T-helper 1 cell (primary cell): ENCODE data around the gene INKA2.
A peak's percentile ranks its signal among the peaks of the same experiment; 100 is the strongest.

Experiments
- DNase-seq, 5 donors: peaks; one replicate each; pipeline ENCODE4 v3.0.0-alpha.2; 2012 to 2020

INKA2 gene

DNA sequence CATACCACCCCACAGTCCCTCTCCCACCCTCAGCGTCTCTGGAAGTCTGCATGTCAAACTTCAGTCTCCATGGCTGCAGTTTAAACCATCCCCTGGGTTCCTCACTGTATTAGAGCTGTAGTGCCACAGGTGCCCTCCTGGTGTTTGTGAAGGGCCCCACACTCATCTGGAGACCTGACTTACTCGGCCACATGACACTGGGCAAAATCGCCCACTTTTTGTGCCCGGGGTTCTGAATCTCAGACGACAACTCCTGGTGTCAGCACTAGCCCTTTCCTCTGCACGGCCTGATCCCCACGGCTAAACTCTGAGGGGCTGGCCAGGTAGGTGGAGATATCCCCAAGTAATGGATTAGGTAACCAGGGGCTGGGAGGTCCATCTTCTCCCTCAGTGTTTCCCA lies 6.5 kb downstream of the INKA2 start:
- no peak for DNase-seq

DNA sequence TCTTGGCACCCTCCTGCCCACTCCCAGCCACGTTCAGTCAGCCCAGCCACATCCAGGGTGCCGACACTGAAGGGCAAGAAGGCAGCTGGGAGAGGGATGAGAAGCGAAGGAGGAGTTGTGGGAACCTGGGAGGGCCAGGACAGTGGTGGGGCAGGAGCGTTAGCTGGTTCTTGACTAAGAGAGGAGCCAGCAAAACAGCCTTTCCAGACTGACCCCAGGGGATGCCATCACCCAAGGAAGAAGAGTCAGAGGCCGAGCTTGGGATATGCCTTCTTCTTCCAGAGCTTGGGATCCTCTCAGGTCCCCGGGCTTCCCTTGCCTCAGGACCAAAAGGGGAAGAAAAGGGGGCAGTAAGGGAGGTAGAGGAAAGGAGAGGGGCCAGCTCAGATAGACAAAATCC lies 7.2 kb downstream of the INKA2 start:
- DNase-seq = no peak

DNA sequence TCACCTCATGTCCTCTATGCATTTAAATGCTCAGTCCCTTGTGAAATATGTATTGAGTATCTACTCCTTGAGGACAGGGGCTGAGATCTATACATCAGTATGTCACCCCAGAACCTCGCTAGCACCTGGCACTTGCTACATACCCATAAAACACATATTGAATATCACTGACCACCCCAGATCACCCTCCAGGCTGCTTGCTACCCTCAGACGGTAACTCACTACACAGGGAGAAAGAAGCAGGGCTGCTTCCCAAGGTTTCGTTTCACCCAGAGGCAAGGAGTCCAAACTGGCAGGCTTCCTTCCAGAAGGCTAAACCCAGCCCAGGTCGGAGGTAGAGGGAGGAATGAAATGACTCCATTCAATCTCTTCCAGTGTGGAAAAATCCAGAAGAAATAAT lies 8.5 kb downstream of the INKA2 start:
- DNase-seq = no peak

DNA sequence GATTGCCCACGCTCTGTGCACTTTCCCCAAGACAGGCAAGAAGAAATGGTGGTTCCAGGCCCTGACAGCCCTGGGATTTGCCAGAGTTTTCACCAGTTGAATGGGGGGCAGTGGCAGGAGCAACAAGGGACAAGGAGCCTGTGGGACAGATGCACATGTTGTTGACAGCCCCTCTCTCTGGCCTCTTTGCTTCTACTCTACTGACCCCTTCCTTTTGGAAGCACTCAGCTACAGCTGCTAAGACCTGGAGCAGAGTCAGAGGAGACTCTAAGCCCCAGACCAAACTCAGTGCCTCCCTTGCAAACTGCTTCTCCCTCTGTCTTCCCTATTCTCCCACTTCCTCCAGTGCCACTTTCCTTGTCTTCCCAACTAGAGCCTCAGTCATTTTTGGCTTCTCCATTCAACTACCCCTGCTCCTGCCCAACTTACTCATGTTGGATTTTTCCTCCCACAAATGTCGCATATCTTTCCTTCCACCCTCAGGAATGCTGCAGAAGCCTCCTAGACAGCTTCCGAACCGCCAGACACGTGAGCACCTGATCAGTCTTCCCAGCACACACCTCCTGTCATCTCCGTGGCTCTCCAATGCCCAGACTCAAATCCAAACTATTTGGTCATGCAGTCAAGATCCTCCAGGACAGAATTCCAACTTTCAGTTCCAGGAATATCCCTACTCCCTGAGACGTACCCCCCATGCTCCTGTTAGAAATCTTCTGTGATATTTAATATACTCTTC lies 9.1 kb downstream of the INKA2 start:
- DNase-seq = no peak

GRCh38 chr1:111729271-111729921 lies 9.8 kb downstream of the INKA2 start:
- no peak for DNase-seq

DNA sequence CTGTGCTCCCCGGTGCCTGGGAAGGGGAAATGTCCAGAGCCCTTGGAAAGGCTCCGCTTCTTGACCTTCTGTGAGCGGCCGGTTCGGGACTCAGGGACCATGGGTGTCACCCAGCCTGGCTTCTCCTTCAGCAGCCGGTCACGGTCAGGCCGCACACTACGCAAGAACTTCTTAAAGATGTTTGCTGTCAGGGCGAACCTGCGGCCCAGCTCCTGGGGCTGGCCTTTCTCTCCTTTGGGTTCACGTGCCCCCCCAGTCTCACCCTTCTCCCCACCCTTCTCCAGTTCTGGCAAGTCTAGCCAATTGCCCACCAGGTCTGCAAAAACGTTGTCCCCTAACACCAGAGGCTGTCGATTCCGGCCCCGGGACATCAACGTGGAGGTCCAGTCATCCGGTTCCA lies 12.1 kb downstream of the INKA2 start:
- DNase-seq = no peak

- DNase-seq = no peak
Measured at GRCh38 chr1:111725192-111725591, 14.0 kb downstream of the INKA2 start.

GRCh38 chr1:111723871-111724270 lies 15.3 kb downstream of the INKA2 start:
- no peak for DNase-seq

DNA sequence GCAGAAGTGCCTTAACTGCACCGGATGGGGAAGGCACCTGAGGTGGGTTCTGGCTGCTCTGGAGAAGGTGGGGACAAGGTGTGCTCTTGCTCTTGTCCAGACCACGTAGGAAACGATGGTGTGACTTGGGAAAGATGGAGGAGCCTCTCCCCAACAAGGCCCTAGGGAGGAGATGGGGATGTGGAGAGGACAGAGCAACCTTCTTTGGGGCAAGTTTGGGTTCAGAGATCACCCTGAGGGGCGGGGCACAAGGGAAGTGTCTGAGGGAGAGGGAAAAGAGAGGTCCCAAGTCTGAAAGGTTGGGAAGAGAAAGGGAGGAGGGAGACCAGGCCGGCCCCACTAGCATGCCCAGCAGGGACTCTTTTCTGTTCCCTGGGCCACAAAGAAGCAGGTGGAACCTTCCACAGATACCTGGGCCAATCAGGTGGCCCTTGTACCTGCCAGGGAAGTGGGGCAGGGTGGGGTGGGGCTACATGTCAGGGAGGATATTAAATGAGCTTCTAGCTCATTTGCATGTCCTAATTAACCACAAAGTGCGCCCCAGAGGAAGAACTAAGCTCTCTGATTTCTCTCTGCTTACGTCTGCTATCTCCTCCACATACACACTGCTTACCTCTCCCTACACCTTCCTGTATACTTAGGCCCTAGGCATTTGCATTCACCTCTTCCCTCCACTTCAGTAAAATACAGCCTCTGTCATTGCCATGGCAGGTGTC lies 15.9 kb downstream of the INKA2 start:
- peak in 3 of 5 donors; percentile 23 to 34 (median 31) for DNase-seq

DNA sequence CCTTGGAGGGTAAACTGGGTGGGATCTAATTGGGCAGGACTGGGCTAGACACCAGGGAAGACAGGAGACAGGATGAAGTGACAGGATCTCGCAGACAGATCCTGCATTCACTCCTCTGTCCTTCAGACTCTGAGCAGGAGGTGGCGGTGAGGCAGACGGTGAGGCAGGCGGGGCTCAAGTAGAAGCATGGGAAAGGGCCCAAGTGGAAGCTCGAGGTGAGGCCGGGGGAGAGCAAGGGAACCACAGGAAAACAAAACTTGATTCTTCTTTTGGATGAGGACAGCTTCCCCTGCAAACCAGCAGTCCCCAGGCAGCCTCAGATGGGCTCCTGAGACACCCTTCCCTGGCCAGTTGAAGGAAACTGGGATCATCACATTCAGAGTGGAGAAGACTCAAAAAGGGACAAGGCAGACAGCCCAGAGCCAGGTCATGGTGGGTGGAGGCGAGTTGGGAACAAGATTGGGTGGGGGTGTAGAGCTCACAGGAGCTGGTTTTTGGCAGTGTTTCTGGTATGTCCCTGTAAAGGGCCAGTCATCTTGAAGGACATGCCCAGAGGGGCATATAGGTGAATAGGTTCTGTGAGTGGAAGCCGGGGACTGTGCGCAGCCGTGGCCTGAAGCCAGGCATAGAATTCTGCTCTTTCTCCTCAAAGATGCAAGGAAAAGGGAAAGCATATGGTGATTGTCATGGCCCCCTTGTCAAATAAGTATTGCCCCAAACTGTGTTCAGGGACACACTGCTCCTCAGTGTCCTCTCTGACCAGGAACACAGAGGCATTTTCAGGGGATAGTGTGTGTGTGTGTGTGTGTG lies 18.0 kb downstream of the INKA2 start:
- DNase-seq = no peak

GRCh38 chr1:111720274-111720976 lies 18.8 kb downstream of the INKA2 start:
- DNase-seq = no peak

DNA sequence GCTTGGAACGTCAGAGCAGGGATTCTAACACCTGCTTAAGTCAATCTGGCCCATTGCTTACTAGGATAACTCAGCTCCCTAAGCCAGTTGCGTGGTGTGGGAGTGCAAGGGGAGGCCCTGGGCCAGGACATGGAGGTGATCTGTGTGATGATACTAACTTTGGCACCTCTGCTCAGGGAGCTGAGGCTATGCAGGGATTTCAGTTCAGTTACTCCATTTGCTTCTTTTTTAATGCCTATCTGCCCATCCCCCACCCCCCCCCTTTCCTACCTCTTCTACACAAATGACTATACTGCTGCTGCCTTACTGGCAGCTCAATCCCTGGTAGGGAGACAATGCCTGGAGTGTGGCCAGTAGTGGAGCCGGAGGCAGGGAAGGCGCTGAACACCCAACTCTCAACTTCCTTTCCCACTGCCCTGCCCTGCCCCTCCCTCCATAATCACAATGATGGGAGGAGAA lies 19.5 kb downstream of the INKA2 start:
- no peak for DNase-seq

GRCh38 chr1:111719135-111719534 lies 20.1 kb downstream of the INKA2 start:
- DNase-seq = no peak

- DNase-seq = no peak
Measured at GRCh38 chr1:111717450-111717849, 21.7 kb downstream of the INKA2 start.

- DNase-seq = no peak
Measured at GRCh38 chr1:111716333-111716732, 22.9 kb downstream of the INKA2 start.

DNA sequence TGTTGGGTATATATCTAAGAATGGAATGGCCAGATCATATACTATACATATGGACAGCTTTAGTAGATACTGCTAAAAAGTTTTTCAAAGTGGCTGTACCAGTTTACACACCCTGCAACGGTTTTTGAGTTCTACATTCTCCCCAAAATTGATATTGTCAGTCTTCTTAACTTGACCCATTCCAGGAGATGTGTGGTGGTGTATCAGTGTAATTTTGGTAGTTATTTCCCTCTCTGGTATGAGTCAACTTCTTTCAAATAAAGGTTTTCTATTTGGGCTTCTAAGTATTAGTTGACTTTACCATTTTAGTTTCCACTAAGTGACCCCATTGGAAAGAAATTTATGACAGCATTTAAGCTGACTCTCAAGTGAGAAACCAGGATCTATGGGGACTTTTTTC lies 29.2 kb downstream of the INKA2 start:
- no peak for DNase-seq

- no peak for DNase-seq
Measured at GRCh38 chr1:111707906-111708305, 31.3 kb downstream of the INKA2 start.

DNA sequence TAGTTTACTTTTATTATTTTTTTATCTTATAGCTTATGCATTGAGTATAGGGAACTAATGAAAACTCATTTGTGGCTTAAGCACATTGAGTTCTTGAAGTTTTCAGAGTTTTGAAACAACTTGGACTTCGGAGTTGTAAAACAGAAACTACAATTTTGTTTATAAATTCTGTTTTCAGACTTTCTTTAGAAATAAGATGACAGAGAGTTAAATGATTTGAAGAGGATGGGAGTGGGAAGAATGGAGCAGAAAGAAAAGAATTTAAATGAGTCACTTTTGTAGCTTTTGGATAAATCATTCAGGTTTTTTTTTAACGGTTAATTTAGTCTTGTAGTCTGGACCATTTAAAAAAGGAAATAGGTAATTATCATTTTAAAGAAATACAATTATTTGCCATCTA lies 32.3 kb downstream of the INKA2 start:
- DNase-seq = no peak

DNA sequence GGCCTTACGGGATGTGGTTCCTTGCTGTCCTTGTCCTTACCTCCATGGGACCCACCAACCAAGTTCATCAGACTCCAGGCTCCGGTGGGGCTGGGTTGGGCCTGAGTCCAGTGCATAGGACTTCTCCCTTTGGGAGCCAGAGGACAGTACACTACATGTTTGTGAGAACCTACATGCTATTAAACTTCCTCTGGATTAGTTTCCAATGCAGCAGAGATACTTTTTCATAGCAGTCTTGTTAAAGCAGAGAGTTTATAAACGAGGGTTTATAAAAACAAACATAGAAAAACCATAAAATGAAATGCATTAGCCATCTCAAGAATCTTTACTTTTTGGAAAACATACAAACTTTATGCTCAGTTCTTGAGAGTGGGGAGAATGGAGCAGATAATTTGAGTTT lies 33.4 kb downstream of the INKA2 start:
- DNase-seq = no peak

DNA sequence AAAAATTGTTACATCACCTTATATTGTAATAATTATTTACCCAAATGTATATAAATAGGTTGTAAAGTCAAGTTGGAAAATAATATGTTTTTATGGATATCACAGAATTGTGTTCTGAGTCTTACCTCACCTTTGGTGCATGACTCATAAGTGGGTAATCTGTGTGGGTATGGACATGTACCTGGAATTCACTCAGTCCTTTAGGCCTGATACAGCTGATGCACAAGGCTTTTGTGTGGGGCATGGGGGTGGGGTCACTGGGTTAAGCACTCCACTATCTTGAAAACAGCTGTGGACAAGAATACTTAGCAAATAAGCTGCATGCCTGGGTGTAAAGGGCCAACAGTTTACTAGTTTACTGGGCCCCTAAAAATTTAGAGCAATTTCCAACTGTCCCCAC lies 34.4 kb downstream of the INKA2 start:
- no peak for DNase-seq

- DNase-seq = no peak
Measured at GRCh38 chr1:111704240-111704639, 35.0 kb downstream of the INKA2 start.

- no peak for DNase-seq
Measured at GRCh38 chr1:111702504-111703050, 36.6 kb downstream of the INKA2 start.
